PFSK-1 (cell line): ENCODE results near the gene USP48.

ENCODE experiments used
- FOXP2 ChIP-seq: optimal IDR thresholded peaks from 2 replicates; pipeline ENCODE3; 2011; ENCODE audit warnings: borderline replicate concordance, control low read depth, inconsistent platforms; ENCODE audit not compliant: insufficient read depth; ENCODE audit errors: extremely low read length, extremely low read depth
- POLR2AphosphoS5 ChIP-seq: IDR thresholded peaks from 2 replicates; pipeline ENCODE4 v1.6.1; 2012; ENCODE audit warnings: low read depth, mild to moderate bottlenecking, control low read depth, low read length, moderate library complexity
- REST ChIP-seq, 2 experiments: IDR thresholded peaks; 2 replicates each; pipeline versions ENCODE4 v1.6.1 to v1.8.0; 2011 to 2012; ENCODE audit warnings: low read depth in 2 of 2, low read length in 2 of 2, control low read depth in 1 of 2, inconsistent platforms in 1 of 2, mild to moderate bottlenecking in 1 of 2, moderate library complexity in 1 of 2; ENCODE audit not compliant: insufficient read depth in 1 of 2
- SIN3A ChIP-seq: IDR thresholded peaks from 2 replicates; pipeline ENCODE4 v1.6.1; 2012; ENCODE audit warnings: mild to moderate bottlenecking, low read length, moderate library complexity, borderline replicate concordance; ENCODE audit not compliant: insufficient read depth
- TAF1 ChIP-seq: IDR thresholded peaks from 2 replicates; pipeline ENCODE4 v1.6.1; 2012; ENCODE audit warnings: low read length, control low read depth, borderline replicate concordance; ENCODE audit not compliant: insufficient read depth

The USP48 gene

GRCh38 chr1:21742578-21742977, 40.4 kb downstream of the USP48 start:
- TF ChIP-seq REST (IDR thresholded peaks at IDR 0.05; ENCODE audit: insufficient read depth in 1 of 2, low read depth in 2 of 2, low read length in 2 of 2) (no peak), FOXP2 (no peak), POLR2AphosphoS5 (no peak), SIN3A (no peak), TAF1 (no peak)

GRCh38 chr1:21741206-21741605, 41.7 kb downstream of the USP48 start:
- no peak for TF ChIP-seq POLR2AphosphoS5
- TF ChIP-seq FOXP2: no peak
- no peak for TF ChIP-seq REST (IDR thresholded peaks at IDR 0.05; ENCODE audit: insufficient read depth in 1 of 2, low read depth in 2 of 2, low read length in 2 of 2)
- TF ChIP-seq TAF1: no peak
- TF ChIP-seq SIN3A: no peak

GRCh38 chr1:21736876-21737275, 46.1 kb downstream of the USP48 start:
- TF ChIP-seq REST (IDR thresholded peaks at IDR 0.05; ENCODE audit: insufficient read depth in 1 of 2, low read depth in 2 of 2, low read length in 2 of 2) (no peak), POLR2AphosphoS5 (no peak), FOXP2 (no peak)

GRCh38 chr1:21736011-21736410, 46.9 kb downstream of the USP48 start:
- TF ChIP-seq REST (IDR thresholded peaks at IDR 0.05; ENCODE audit: insufficient read depth in 1 of 2, low read depth in 2 of 2, low read length in 2 of 2) (no peak), POLR2AphosphoS5 (no peak), FOXP2 (no peak), TAF1 (no peak), SIN3A (no peak)

GRCh38 chr1:21734526-21734925, 48.4 kb downstream of the USP48 start:
- TF ChIP-seq REST (IDR thresholded peaks at IDR 0.05; ENCODE audit: insufficient read depth in 1 of 2, low read depth in 2 of 2, low read length in 2 of 2): no peak
- TF ChIP-seq TAF1: no peak
